ENCODE results near the gene CTPS1.

DNA sequence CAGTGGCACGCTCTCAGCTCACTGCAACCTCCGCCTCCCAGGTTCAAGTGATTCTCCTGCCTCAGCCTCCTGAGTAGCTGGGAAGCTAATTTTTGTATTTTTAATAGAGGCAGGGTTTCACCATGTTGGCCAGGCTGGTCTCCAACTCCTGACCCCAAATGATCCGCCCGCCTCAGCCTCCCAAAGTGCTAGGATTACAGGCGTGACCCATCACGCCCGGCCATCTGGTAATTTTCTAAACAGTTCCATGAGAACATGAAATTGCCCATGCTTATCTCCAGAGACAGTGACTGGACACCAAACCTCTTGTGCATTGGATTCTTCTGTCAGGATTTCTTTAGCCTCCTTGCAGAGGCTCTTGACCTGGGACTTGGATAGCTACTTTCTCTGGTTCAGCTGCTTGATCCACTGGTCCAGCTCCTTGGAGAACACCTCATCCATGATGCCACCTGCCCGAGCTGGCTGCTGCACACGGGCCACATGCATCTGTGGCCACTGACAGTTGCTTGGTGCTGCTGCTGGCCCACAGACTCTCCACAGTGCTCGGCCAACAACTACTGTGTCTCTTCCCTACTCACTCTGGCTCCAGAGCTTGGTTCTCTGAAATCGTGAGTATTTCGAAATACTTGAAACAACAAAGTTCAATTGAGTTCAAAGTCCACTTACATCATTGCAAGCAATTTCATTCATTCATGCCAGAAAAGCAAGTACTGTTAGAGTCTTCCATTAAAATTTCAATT, 40.0 kb upstream of the CTPS1 start:
- TF ChIP-seq, protein P1, sequence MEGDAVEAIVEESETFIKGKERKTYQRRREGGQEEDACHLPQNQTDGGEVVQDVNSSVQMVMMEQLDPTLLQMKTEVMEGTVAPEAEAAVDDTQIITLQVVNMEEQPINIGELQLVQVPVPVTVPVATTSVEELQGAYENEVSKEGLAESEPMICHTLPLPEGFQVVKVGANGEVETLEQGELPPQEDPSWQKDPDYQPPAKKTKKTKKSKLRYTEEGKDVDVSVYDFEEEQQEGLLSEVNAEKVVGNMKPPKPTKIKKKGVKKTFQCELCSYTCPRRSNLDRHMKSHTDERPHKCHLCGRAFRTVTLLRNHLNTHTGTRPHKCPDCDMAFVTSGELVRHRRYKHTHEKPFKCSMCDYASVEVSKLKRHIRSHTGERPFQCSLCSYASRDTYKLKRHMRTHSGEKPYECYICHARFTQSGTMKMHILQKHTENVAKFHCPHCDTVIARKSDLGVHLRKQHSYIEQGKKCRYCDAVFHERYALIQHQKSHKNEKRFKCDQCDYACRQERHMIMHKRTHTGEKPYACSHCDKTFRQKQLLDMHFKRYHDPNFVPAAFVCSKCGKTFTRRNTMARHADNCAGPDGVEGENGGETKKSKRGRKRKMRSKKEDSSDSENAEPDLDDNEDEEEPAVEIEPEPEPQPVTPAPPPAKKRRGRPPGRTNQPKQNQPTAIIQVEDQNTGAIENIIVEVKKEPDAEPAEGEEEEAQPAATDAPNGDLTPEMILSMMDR (IDR thresholded peaks at IDR 0.05; ENCODE audit: insufficient read depth, low read length), result no peak
- TF ChIP-seq, protein P2, sequence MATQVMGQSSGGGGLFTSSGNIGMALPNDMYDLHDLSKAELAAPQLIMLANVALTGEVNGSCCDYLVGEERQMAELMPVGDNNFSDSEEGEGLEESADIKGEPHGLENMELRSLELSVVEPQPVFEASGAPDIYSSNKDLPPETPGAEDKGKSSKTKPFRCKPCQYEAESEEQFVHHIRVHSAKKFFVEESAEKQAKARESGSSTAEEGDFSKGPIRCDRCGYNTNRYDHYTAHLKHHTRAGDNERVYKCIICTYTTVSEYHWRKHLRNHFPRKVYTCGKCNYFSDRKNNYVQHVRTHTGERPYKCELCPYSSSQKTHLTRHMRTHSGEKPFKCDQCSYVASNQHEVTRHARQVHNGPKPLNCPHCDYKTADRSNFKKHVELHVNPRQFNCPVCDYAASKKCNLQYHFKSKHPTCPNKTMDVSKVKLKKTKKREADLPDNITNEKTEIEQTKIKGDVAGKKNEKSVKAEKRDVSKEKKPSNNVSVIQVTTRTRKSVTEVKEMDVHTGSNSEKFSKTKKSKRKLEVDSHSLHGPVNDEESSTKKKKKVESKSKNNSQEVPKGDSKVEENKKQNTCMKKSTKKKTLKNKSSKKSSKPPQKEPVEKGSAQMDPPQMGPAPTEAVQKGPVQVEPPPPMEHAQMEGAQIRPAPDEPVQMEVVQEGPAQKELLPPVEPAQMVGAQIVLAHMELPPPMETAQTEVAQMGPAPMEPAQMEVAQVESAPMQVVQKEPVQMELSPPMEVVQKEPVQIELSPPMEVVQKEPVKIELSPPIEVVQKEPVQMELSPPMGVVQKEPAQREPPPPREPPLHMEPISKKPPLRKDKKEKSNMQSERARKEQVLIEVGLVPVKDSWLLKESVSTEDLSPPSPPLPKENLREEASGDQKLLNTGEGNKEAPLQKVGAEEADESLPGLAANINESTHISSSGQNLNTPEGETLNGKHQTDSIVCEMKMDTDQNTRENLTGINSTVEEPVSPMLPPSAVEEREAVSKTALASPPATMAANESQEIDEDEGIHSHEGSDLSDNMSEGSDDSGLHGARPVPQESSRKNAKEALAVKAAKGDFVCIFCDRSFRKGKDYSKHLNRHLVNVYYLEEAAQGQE (IDR thresholded peaks at IDR 0.05; ENCODE audit: insufficient replicate concordance, low read depth), result no peak
- TF ChIP-seq POLR2AphosphoS5 (IDR thresholded peaks at IDR 0.05; ENCODE audit: low read depth), result no peak

Data from HL-60 (cell line).